Suppressor macrophage treated with lipopolysaccharide for 1 hour (primary cell): ENCODE results near the gene HHATL.

Source experiments
- DNase-seq, 3 donors: peaks; one replicate each; pipeline ENCODE4 v3.0.0-alpha.2; 2020 to 2022

The HHATL gene

DNA sequence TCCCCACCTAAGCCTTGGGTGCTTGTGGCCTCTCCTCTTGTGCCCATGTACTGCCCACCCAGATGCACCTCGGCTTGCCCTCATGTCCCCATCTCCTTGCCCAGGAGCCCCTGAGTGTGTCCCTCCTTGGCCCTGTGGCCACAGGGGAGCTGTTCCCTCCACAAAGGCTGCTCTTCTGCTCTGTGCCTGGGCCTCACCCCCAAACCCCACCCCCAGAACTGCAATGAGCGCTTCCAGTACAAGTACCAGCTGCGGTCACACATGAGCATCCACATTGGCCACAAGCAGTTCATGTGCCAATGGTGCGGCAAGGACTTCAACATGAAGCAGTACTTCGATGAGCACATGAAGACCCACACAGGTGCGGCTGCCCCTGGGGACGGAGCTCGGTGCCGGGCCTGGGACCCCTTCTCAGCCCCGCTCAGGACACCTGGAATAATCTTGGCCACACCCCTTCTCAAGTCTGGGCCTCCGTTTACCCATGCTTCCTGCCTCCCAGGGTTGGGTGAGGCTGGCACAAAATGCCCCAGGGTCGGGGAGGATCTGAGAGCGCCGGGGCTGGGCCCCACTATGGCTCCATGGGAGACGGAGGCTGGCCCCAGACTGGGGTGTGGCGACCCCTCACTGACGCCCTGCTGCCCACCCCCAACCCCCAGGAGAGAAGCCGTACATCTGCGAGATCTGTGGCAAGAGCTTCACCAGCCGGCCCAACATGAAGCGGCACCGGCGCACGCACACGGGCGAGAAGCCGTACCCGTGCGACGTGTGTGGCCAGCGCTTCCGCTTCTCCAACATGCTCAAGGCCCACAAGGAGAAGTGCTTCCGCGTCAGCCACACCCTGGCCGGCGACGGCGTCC, 38.8 kb downstream of the HHATL start:
- DNase-seq: peak in 1 of 3 donors; percentile 6

GRCh38 chr3:42662813-42663535, 39.6 kb downstream of the HHATL start:
- DNase-seq: no peak

DNA sequence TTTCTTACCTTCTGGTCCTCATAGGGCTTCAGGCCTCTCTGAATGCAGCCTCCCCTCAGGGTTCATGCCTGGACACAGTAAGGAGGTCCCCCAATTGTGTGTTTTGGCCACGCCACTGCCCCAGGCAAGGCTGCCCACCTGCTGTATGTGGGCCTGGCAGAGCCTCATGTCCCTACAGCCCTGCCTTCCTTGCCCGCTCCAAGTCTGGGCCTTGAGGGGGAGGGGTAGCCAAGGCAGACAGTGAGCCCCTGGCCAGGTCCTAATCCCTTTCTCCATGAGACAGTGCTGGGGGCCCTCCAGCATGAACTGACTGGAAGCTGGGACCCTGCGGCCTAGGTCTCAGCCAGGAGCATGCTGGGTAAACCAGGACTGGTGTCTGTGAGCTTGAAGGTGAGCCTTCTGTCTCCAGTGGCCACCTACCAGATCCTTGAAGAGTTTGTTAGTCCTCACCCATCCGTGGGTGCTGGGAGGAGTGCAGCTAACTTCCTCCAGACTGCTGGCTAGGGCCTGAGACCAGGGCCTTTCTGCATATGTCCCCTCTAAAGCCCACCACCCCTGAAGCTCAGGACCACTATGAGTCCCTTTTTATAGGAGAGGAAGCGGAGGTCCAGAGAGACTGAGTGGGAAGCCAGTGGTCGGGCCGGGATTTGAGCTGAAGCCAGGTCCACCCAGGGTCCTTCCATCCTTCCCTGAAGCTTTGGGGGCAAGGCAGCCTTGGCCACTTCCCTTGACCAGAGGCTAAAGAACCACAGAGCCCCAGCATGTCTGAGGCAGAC, 40.4 kb downstream of the HHATL start:
- DNase-seq: no peak

DNA sequence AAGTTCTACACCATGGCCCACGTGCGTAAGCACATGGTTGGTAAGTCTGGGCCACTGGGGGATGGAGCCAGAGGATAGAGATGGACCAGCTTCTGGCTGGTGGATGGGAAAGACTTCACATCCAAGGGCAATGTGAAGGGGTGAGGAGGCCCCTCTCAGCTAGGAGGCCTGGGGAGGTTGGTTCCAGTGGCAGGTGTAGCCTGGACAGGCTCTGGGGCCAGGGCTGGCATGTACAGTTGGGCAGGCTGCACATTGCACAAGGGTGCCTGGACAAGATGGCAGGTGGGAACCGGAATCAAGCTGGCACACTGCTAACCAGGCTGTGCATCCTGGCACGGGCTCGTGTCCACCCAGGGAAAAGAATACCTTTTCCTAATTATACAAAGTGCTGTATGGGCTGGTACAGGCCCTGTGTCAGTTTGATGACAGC, 41.0 kb downstream of the HHATL start:
- no peak for DNase-seq

- DNase-seq: peak in 1 of 3 donors; percentile 5
Observed at GRCh38 chr3:42660898-42661297, 41.7 kb downstream of the HHATL start.

- DNase-seq: no peak
Observed at GRCh38 chr3:42660131-42660715, 42.4 kb downstream of the HHATL start.

- no peak for DNase-seq
Observed at GRCh38 chr3:42659451-42660130, 43.0 kb downstream of the HHATL start.

GRCh38 chr3:42658771-42659390, 43.7 kb downstream of the HHATL start:
- no peak for DNase-seq

GRCh38 chr3:42658091-42658770, 44.4 kb downstream of the HHATL start:
- no peak for DNase-seq

DNA sequence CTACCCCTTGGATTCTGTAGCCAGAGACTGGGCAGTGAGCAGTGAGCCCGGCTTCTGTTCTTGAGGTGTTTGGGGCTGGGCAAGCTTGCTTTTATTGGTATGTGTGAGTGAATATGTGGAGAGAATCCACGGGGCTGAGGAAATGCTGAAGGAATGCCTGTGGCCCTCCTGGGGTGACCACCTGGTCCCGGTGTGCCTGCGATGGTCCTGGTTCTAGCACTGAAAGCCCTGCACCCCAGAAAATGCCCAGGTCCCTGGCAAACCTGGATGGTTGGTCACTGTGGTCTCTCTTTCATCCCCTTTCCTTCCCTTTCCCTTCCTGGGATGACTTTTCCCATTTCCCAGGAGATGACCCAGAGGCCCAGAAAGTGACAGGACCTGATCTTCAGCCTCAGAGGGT, 44.9 kb downstream of the HHATL start:
- DNase-seq: no peak

DNA sequence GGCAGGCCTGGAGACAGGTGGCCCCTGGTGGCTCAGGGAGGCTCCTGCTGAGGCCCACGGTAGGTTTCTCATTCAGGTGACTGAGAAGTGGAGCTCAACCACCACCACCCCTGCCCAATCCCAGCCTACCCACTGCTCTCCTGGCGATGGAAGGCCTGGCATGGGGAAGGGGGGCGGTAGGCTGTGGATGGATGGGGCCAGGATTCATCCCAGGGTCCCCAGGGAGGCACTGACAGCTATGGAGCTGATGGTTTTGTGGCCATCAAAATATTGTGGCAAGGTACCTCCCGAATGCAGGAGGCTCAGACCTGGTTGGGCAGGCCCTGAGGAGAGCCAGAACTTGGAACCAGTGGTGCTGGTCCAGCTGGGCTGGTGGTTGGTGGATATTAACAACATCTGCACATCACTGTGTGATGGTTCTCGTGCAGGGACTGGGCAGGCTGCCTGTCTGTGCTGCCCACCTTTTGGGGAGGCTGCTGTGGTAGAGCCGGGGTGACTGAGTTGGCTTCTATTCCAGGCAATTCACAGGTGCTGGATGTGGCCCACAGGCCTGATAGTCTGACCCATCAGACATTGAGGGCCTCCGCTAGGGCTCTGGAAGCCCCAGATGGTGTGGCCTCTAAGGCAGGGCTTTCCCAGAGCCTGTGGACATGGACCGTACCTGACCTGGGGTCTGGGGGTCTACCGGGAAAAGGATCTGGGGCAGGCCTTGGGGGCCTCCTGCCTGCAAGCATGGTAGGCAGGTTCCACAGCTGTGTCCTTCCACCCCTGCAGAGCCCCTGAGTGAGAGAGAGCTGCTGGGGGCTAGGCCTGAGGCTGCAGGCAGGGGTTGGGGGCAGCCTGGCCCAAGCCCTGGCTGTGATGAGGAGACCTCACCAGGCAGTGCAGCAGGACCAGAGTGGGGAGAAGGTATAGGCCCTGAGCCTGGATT, 45.7 kb downstream of the HHATL start:
- DNase-seq: no peak

DNA sequence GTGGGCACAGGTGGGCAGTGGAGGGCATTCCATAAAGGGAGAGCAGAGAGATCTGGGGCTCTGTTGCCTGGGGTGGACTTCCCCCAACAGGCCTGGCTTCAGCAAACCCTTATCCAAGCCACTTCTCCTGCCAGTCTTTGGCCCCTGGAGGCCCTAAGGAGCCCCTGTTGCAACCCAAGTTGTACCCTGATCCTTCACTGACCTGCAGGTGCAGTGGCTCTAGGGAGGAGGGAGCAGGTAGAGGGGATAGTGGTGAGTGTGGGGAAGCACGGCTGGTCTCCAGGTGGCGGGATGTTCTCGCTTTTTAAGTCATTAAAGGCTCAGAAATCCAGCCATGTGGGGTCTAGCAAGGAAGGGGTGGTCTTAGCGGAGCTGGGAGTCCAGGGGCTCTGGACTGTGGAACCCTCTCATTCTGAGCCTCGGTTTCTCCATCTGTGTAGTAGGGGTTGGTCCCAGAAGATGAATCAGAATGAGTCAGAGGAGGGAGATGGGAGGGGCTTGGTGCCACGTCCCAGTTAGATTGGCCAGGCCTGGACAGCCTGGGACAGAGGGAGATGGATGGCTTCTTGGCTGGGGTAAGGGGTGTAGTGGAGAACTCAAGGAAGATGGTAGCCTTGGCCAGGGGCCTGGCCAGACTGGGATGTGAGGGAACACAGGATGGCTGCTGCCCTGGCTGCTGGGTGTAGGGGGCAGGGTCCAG, 46.5 kb downstream of the HHATL start:
- DNase-seq: peak in 2 of 3 donors; percentile 29 to 34

DNA sequence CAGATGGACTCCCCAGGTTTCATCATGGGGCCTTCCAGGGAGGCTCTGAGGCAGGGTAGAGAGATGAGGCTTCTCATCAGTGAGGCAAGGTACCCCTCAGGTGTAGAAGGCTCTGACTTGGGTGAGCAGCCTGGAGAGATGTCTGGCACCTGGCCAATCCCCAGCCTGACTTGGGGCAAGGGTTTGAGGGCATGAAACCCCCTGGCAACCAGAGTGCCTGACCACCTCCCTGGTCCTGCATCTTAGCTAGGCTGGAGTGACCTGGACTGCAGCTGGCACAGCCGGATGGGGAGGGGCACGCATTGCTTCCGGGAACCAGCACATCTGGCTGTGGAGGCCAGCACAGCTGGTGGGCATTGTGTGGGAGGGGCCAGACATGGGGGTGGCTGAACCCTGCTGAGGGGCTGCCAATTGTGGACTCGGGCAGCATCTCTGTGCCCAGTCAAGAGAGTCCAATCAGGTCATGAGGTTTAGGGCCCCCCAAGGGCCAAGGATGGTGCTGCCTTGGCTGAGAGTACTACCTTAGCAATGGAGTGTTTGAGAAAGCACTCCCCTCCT, 47.2 kb downstream of the HHATL start:
- no peak for DNase-seq

- peak; percentile 38 to 70 (median 41) for DNase-seq
Observed at GRCh38 chr3:42654331-42655201, 48.0 kb downstream of the HHATL start.

- DNase-seq: peak; percentile 69 to 84 (median 74)
Observed at GRCh38 chr3:42653560-42654330, 48.9 kb downstream of the HHATL start, which contains the start of gene ZBTB47. ZBTB47 (plus strand) TSS chr3:42653697; CDS start chr3:42658356, 4,659 bp downstream.

DNA sequence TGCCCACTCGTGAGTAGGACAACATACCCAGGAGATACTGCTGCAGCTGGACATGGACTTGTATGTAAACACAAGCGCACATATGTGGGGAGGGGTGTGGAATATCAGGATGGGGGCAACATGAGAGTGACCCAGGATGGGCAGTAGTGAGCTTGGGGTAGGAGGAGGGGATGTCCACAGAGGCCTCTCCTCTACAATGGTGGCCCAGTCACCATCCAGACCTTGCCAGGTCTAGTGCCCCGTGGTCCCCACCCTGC, 49.4 kb downstream of the HHATL start:
- no peak for DNase-seq

GRCh38 chr3:42652611-42653302, 49.8 kb downstream of the HHATL start:
- DNase-seq: peak; percentile 83 to 84 (median 84)
